ENCODE results near the gene DLX5.
A peak's percentile ranks its signal among the peaks of the same experiment; 100 is the strongest.

Gene DLX5

GRCh38 chr7:97017192-97018125 is 7.2 kb downstream of the DLX5 start:
- H3K4me1 ChIP-seq (ENCODE audit: control insufficient read depth, insufficient read depth, low read length, unreplicated experiment): peaks cover 12% of the 10 kb centered on the region
- H3K27me3 ChIP-seq (ENCODE audit: insufficient read depth, low read length): peaks cover 79% of the 10 kb centered on the region
- H2AFZ ChIP-seq (ENCODE audit: low read length, unreplicated experiment): peak overlapping the region; percentile 12
- no peaks in the 10 kb centered on the region for H3K36me3 ChIP-seq (ENCODE audit: insufficient read depth, low read length)
- H3K79me2 ChIP-seq (ENCODE audit: control insufficient read depth, insufficient read depth, low read length, unreplicated experiment): no peaks in the 10 kb centered on the region
- no peak overlapping the region for H3K27ac ChIP-seq (ENCODE audit: low read depth, low read length)
- peak overlapping the region; percentile 70 for H3K4me3 ChIP-seq (ENCODE audit: low read depth, low read length)

GRCh38 chr7:97016381-97017191 is 8.0 kb downstream of the DLX5 start:
- no peak overlapping the region for H3K27ac ChIP-seq (ENCODE audit: low read depth, low read length)
- H3K4me1 ChIP-seq (ENCODE audit: control insufficient read depth, insufficient read depth, low read length, unreplicated experiment): peaks cover 12% of the 10 kb centered on the region
- no peaks in the 10 kb centered on the region for H3K79me2 ChIP-seq (ENCODE audit: control insufficient read depth, insufficient read depth, low read length, unreplicated experiment)
- peak overlapping the region; percentile 70 for H3K4me3 ChIP-seq (ENCODE audit: low read depth, low read length)
- no peaks in the 10 kb centered on the region for H3K36me3 ChIP-seq (ENCODE audit: insufficient read depth, low read length)
- peaks cover 70% of the 10 kb centered on the region for H3K27me3 ChIP-seq (ENCODE audit: insufficient read depth, low read length)
- peak overlapping the region; percentile 59 for H2AFZ ChIP-seq (ENCODE audit: low read length, unreplicated experiment)

GRCh38 chr7:97015756-97016380 is 8.8 kb downstream of the DLX5 start:
- Histone ChIP-seq H3K27me3 (ENCODE audit: insufficient read depth, low read length) (peaks cover 63% of the 10 kb centered on the region), H3K79me2 (ENCODE audit: control insufficient read depth, insufficient read depth, low read length, unreplicated experiment) (no peaks in the 10 kb centered on the region), H3K4me1 (ENCODE audit: control insufficient read depth, insufficient read depth, low read length, unreplicated experiment) (peaks cover 12% of the 10 kb centered on the region), H2AFZ (ENCODE audit: low read length, unreplicated experiment) (no peak overlapping the region), H3K27ac (ENCODE audit: low read depth, low read length) (no peak overlapping the region), H3K36me3 (ENCODE audit: insufficient read depth, low read length) (no peaks in the 10 kb centered on the region), H3K4me3 (ENCODE audit: low read depth, low read length) (peak overlapping the region; percentile 70)

- H3K4me3 ChIP-seq (ENCODE audit: low read depth, low read length): no peak overlapping the region
- no peak overlapping the region for H3K27ac ChIP-seq (ENCODE audit: low read depth, low read length)
- H3K4me1 ChIP-seq (ENCODE audit: control insufficient read depth, insufficient read depth, low read length, unreplicated experiment): peaks cover 12% of the 10 kb centered on the region
- H3K27me3 ChIP-seq (ENCODE audit: insufficient read depth, low read length): peaks cover 57% of the 10 kb centered on the region
- no peak overlapping the region for H2AFZ ChIP-seq (ENCODE audit: low read length, unreplicated experiment)
- H3K36me3 ChIP-seq (ENCODE audit: insufficient read depth, low read length): no peaks in the 10 kb centered on the region
- no peaks in the 10 kb centered on the region for H3K79me2 ChIP-seq (ENCODE audit: control insufficient read depth, insufficient read depth, low read length, unreplicated experiment)
These were observed 9.4 kb downstream of the DLX5 start for GRCh38 chr7:97015279-97015678.

- H3K79me2 ChIP-seq (ENCODE audit: control insufficient read depth, insufficient read depth, low read length, unreplicated experiment): no peaks in the 10 kb centered on the region
- H2AFZ ChIP-seq (ENCODE audit: low read length, unreplicated experiment): no peak overlapping the region
- H3K4me1 ChIP-seq (ENCODE audit: control insufficient read depth, insufficient read depth, low read length, unreplicated experiment): peaks cover 12% of the 10 kb centered on the region
- H3K27me3 ChIP-seq (ENCODE audit: insufficient read depth, low read length): peaks cover 50% of the 10 kb centered on the region
- H3K36me3 ChIP-seq (ENCODE audit: insufficient read depth, low read length): no peaks in the 10 kb centered on the region
- no peak overlapping the region for H3K27ac ChIP-seq (ENCODE audit: low read depth, low read length)
- no peak overlapping the region for H3K4me3 ChIP-seq (ENCODE audit: low read depth, low read length)
These were observed 10.4 kb downstream of the DLX5 start for GRCh38 chr7:97014145-97014750.

GRCh38 chr7:97013845-97014134 is 10.8 kb downstream of the DLX5 start:
- Histone ChIP-seq H3K27ac (ENCODE audit: low read depth, low read length) (no peak overlapping the region), H3K36me3 (ENCODE audit: insufficient read depth, low read length) (no peaks in the 10 kb centered on the region), H2AFZ (ENCODE audit: low read length, unreplicated experiment) (no peak overlapping the region), H3K4me3 (ENCODE audit: low read depth, low read length) (no peak overlapping the region), H3K79me2 (ENCODE audit: control insufficient read depth, insufficient read depth, low read length, unreplicated experiment) (no peaks in the 10 kb centered on the region), H3K4me1 (ENCODE audit: control insufficient read depth, insufficient read depth, low read length, unreplicated experiment) (peaks cover 12% of the 10 kb centered on the region), H3K27me3 (ENCODE audit: insufficient read depth, low read length) (peaks cover 46% of the 10 kb centered on the region)

- Histone ChIP-seq H3K4me3 (ENCODE audit: low read depth, low read length) (no peak overlapping the region), H3K27me3 (ENCODE audit: insufficient read depth, low read length) (peaks cover 43% of the 10 kb centered on the region), H3K4me1 (ENCODE audit: control insufficient read depth, insufficient read depth, low read length, unreplicated experiment) (peaks cover 11% of the 10 kb centered on the region), H2AFZ (ENCODE audit: low read length, unreplicated experiment) (no peak overlapping the region), H3K27ac (ENCODE audit: low read depth, low read length) (no peak overlapping the region), H3K36me3 (ENCODE audit: insufficient read depth, low read length) (no peaks in the 10 kb centered on the region), H3K79me2 (ENCODE audit: control insufficient read depth, insufficient read depth, low read length, unreplicated experiment) (no peaks in the 10 kb centered on the region)
These were observed 11.3 kb downstream of the DLX5 start for GRCh38 chr7:97013134-97013844.

GRCh38 chr7:97012365-97013133 is 12.1 kb downstream of the DLX5 start:
- H3K4me1 ChIP-seq (ENCODE audit: control insufficient read depth, insufficient read depth, low read length, unreplicated experiment): peaks cover 4% of the 10 kb centered on the region
- no peak overlapping the region for H3K4me3 ChIP-seq (ENCODE audit: low read depth, low read length)
- no peak overlapping the region for H3K27ac ChIP-seq (ENCODE audit: low read depth, low read length)
- no peaks in the 10 kb centered on the region for H3K79me2 ChIP-seq (ENCODE audit: control insufficient read depth, insufficient read depth, low read length, unreplicated experiment)
- H3K36me3 ChIP-seq (ENCODE audit: insufficient read depth, low read length): no peaks in the 10 kb centered on the region
- H2AFZ ChIP-seq (ENCODE audit: low read length, unreplicated experiment): no peak overlapping the region
- peaks cover 35% of the 10 kb centered on the region for H3K27me3 ChIP-seq (ENCODE audit: insufficient read depth, low read length)

GRCh38 chr7:97011536-97012364 is 12.9 kb downstream of the DLX5 start:
- Histone ChIP-seq H3K79me2 (ENCODE audit: control insufficient read depth, insufficient read depth, low read length, unreplicated experiment) (no peaks in the 10 kb centered on the region), H3K27ac (ENCODE audit: low read depth, low read length) (no peak overlapping the region), H3K4me3 (ENCODE audit: low read depth, low read length) (no peak overlapping the region), H3K4me1 (ENCODE audit: control insufficient read depth, insufficient read depth, low read length, unreplicated experiment) (no peaks in the 10 kb centered on the region), H2AFZ (ENCODE audit: low read length, unreplicated experiment) (no peak overlapping the region), H3K27me3 (ENCODE audit: insufficient read depth, low read length) (peaks cover 33% of the 10 kb centered on the region), H3K36me3 (ENCODE audit: insufficient read depth, low read length) (no peaks in the 10 kb centered on the region)

All from ACC112 (cell line).